Forelimb muscle (tissue), 1 donor: ENCODE measurements around the gene MYO1B. TPM values are rescaled to one million over a fixed set of nuclear protein-coding genes. Genes with fewer than 3 reads are reported as not detected.
"Not testable (repeated sequence)": the region's sequence is repeated elsewhere in the genome, so short reads cannot be mapped to it uniquely, and the experiment has no call there.

Experiments
- DNase-seq: peaks from one replicate; pipeline ENCODE4 v3.0.0-alpha.2; 2013; ENCODE audit warnings: low read depth
- polyA plus RNA-seq: library from polyadenylated mRNA; unstranded; fragments of 120-200 nt; gene quantifications from one replicate; pipeline ENCODE4 v1.2.1, GENCODE V29; 2013; ENCODE audit not compliant: insufficient read length

Gene MYO1B
- polyA plus RNA-seq, 1 donor: 67.5 TPM

DNA sequence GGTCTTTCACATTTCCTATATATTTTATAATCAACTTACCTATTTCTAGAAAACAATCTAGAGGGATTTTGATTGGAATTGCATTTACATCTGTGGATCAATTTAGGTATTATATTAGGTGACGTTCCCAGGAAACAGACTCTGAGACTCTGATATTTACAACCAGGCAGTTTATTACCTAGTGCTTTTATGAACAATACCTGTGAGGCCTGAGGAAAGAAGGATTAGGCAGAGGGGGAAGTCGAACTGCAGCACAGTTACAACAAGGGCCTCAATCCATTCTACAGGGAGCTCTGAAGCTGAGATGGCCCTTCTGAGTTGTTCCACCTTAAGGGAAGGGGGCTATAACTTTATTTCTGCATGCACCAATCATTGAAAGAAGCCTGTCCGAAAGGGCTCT, 206.9 kb downstream of the MYO1B start:
- DNase-seq: no peak

DNA sequence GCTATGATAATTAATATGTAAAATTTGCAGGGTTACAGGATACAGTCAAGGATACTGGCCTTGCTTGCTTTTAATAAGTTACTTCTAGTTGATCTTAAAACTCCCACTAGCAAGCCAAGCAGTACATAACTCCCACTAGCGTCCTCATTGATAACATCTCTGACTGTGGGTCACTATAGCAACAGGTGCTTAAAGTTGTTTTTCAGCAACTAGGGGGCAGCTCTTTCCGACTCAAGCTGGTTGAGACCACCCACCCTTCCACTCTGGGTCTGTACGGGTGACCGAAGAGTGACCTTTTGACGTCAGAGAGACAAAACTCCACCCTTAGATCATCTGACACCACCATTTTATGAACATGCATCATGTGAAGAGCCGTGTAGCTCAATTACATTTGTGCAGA, 208.6 kb downstream of the MYO1B start:
- no peak for DNase-seq

DNA sequence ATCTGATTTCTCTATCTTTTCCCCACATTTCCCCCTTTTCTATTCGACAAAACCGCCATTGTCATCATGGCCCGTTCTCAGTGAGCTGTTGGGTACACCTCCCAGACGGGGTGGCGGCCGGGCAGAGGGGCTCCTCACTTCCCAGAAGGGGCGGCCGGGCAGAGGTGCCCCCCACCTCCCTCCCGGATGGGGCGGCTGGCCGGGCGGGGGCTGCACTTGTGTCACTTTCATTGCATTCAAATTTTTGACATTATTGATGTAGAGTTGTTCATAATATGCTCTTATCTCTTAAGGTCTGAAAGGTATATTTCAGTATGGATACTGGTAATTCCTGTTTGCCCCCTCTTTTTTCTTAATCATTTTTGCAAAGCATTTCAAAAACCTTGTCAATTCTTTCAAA, 211.3 kb downstream of the MYO1B start:
- not testable (repeated sequence) for DNase-seq

- DNase-seq: no peak
Measured at GRCh38 chr2:191459158-191459557, 214.0 kb downstream of the MYO1B start.

DNA sequence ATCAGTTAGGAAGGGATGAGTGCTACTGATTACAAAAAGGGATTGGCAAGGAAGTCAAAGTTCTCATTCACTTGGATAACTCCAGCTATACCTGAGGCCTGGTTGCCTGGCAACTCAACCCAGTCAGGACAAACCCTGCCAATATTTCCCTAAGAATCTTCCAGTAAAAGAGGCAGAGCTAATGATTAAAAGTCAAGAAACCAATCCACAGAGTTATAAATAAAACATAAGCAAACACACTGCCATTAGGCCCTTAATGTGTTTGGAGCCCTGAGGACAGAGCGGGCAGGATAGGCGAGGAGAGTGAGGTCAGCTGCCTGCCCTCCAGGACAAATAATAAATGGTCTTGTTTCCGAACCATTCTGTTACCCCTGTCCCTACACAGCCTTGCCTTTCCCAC, 217.2 kb downstream of the MYO1B start:
- no peak for DNase-seq

- no peak for DNase-seq
Measured at GRCh38 chr2:191463790-191464189, 218.6 kb downstream of the MYO1B start.

DNA sequence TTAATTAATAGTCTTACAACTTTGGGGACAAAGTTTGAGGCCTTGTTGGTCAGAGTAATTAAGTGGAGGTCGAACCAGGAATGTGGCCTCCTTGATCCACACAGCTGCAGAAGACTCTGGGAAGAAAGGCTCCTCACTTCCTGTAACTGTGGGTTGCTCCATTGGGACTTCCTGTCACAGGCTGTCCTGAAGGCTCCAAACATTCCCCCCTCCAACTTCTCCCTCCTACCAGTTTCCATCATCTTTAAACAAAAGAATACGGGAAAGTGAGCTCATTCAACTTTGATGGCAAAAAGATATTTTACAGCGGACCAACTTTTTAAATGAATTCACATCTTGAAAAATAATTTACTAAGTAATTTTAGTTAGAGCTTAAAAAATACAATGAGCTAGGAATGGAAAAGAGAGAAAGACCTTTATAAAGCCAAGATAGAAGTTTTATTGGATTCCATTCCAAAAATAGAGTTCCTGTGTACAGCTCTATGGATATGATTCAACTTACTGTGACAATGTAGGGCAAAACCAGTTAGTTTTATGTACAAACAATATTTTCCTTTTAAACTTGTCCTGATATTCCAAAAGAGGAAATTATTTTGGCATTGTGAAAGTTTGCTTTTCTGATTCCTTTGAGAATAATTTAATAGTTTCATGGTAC, 220.7 kb downstream of the MYO1B start:
- no peak for DNase-seq

DNA sequence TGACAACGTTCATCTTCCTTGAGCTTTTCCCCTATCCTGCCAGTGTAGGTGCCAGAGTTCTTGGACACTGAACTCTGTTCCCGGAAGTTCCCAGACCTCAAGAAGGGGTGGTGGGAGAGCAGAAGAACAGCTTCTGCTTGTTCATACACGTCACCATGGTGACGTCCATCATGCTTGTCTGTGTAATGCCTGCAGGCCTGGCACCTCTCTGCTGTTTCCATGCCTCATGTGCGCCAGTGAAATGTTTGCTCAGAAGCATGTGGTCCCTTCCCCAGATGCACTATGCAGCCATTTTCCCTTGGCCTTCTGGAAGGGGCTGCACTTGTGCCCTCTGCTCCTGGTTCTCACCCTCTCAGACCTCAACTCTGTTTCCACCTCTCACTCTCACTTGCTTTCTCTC, 221.9 kb downstream of the MYO1B start:
- DNase-seq: no peak

DNA sequence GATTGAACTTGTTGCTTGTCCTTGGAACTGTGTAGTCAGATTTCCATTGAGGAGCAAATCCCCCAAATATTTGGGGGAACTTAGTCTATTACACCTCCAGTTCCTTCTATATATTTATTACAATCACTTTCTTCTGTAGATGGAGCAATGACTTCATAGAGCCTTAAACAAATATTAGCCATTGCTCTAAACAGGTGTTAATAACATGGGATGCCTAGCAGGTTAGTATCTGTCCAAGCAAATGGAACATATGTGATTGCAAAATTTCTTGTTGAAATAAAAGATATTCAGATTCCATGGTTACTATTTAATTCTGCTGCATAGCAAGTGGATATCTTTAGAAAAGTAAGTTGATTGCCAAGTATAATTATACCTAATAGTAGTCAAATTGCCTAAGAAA, 225.1 kb downstream of the MYO1B start:
- no peak for DNase-seq

DNA sequence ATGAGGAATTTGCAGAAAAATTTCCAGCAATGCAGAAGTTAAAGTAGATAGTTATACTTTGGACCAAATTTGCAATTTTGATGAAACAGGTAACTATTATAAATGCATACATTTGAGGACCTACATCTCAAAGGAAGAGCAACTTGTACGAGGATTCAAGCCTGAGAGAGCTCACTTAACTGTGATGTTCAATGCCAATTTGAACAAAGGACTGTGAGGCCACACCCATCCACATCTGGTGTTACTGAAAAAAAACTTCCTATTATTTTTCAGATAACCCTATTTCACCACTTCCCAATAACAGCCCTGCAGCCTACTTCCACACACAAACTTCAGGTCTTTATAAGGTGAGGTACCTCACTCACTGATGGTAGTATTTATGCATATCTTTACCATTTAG, 229.3 kb downstream of the MYO1B start:
- DNase-seq: no peak

Other genes starting within 250 kb of the MYO1B start
- gene STAT1, start 231.2 kb upstream of the MYO1B start, polyA plus RNA-seq: 29.1 TPM
- gene STAT4, start 94.4 kb upstream of the MYO1B start, polyA plus RNA-seq: 1.7 TPM